Stimulated activated CD4-positive, alpha-beta T cell treated with anti-CD3 and anti-CD28 coated beads, Interleukin-12 subunit alpha, Interleukin-12 subunit beta, amount 100 ng/mL, for 48 hours (primary cell): ENCODE measurements around the gene RANBP9.

Experiments
- DNase-seq, 3 donors: peaks; one replicate each; pipeline ENCODE4 v3.0.0-alpha.2; 2020; ENCODE audit warnings: low read depth in 2 of 3, low spot score in 1 of 3

RANBP9 gene

DNA sequence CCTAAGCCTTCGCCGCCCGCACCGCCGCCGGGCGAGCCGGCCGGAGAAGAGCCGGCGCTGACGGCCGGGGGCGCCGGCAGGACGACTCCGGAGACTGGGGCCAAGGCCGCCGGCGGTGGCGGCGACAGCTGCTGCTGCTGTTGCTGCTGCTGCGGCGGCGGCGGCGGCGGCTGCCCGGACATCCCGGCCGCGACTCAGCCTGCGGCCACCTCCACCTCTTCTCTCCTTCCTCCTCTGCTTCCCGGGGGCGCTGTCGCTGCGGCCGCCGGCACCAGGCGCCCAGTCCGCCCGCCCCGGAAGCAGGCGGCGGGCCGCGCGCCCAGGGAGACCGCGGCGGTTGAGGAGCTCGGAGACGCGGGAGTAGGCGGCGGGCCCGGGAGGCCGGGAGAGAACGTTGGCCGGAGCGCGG lies 307 bp downstream of the RANBP9 start:
- peak in 1 of 3 donors; percentile 67 for DNase-seq

DNA sequence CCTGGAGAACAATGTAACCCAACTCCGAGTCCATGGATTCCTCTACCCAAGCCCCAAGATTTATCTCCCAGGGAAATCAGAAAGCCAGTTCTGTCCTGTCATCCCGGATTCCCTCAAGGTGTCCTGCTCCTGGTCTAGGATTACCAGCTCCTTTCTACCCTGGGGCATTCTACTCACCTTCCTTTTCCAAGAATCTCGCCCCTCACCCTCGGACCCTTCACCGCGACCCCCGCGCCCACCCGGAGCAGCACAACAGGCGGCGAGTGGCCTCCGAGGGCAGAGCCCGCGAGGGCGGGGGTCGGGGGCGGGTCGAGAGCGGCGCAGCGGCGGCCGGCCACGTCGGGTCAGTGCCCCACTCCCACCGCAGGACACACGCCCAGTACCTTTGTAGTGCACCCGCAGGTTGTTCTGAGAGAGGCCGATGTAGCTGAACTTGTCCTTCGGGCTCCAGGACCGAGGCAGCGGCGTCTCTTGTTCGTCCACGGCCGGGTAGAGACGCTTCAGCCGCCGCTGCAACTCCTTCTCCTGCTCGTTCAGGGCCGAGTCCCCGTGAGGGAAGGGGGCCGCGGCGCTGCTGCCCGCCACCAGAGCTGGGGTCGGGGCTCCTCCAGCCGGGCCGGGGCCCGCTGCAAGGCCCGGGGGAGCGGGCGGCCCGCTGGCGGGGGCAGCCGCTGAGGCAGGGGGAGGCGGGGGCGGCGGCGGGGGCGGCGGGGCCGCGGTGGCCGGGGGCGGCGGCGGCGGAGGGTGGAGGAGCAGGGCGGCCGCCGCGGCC lies 897 bp downstream of the RANBP9 start:
- no peak for DNase-seq

- no peak for DNase-seq
Measured at GRCh38 chr6:13709689-13710551, 1.7 kb downstream of the RANBP9 start.

GRCh38 chr6:13708736-13709135 lies 2.9 kb downstream of the RANBP9 start:
- DNase-seq, result no peak

DNA sequence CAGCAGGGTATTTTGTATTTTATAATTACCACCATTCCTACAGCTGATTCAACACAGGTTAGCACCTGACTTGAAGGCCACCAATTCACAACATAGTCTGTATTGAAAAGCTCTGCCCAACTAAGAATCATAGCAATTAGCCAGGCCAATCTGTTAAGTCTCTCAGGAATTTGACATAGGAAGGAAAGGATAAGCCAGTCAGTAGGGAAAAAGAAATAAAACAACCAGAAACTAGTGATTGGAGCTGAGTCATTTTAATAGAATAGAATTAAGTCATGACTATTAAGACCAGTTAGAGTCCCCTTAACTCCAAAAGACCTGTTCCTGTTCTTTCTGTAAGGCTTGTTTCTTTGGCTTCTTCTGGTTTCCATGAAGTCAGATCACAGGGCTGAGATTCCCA lies 8.1 kb downstream of the RANBP9 start:
- DNase-seq, result no peak

GRCh38 chr6:13702809-13703302 lies 8.8 kb downstream of the RANBP9 start:
- no peak for DNase-seq

DNA sequence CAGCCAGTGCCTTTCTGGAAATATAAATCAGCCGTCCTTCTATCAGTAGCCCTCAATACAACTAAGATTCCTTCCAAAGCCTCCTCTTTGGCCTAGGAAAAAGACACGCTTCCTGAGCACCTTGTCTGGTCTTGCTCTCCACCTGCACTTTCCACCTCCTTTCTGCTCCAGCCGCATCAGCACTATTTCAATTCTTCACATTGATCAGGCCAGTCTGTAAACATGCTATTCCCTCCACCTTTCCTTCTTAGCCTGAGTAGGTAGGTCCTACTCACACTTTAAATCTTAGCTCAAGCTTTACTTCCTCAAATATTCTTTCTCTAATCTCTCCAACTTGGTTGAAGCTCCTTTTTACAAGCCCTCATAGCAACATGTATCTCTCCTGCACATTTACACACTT lies 11.4 kb downstream of the RANBP9 start:
- no peak for DNase-seq

GRCh38 chr6:13698715-13699114 lies 12.9 kb downstream of the RANBP9 start:
- DNase-seq, result no peak

- DNase-seq, result no peak
Measured at GRCh38 chr6:13697857-13698256, 13.8 kb downstream of the RANBP9 start.

DNA sequence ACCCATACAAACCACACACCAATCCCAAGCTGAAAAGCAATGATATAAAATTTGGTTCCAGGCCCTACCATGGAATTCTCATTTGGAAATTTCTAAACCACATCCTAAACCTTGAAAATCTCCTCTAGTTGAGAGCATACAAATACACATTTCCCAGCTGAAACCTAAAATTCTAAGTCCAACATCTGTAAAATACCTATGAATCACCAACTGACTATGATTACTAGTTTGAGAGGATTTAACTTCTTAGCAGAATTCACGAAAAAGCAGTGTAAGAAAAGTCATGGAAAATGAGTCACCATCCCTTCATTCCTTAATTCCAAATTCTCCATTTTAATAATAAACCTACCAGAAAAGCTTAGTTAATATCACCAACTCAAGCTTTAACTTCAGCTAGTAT lies 15.4 kb downstream of the RANBP9 start:
- no peak for DNase-seq

- no peak for DNase-seq
Measured at GRCh38 chr6:13695252-13695651, 16.4 kb downstream of the RANBP9 start.

DNA sequence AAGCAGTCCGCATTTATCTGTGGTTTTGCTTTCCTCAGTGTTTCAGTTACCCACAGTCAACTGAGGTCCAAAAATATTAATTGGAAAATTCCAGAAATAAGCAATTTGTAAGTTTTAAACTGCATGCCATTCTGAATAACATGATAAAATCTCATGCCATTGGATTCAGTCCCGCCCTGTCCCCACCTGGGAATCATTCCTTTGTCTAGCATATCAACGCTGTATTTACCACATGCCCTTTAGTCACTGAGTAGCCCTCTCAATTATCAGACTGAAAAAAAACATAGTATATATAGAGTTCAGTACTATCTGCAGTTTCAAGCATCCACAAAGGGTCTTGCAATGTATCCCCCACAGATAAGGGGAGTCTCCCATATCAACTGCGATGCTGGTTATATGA lies 17.1 kb downstream of the RANBP9 start:
- DNase-seq, result no peak

GRCh38 chr6:13689511-13690256 lies 22.0 kb downstream of the RANBP9 start:
- no peak for DNase-seq

DNA sequence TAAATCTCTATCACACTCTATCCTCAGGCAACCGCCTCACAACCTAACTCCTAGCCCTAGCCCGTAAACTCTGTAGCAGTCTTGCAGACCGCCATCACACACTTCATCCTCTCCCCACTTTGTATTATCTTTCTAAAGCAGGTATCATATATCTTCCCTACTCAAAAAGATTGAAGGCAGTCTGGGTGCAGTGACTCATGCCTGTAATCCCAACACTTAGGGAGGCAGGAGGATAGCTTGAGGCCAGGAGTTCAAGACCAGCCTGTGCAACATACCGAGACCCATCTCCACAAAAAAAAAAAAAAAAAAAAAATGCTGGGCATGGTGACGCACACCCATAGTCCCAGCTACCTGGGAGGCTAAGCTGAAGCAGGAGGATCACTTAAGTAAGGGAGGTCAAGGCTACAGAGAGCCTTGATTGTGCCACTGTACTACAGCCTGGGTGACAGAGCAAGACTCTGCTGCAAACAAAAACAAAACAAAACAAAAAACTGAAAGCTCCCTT lies 22.9 kb downstream of the RANBP9 start:
- DNase-seq, result no peak

- no peak for DNase-seq
Measured at GRCh38 chr6:13687917-13688351, 23.7 kb downstream of the RANBP9 start.

DNA sequence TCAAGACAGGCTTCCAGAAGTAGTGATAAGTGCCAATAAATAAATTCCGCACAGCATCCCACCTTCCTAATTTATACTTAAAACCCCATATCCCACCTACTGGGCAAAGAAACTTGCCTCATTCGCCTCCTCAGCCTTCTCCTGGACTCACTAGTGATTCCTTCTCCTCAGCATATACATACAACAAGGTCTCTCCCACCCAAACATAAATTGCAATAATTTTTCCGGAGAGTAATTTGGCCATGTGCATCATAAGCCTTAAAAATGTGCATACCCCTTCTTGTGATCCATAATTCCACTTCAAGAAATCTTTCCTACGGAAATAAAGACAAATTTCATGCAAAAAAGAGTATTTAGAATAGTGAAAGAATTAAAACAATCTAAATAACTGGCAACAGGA lies 26.8 kb downstream of the RANBP9 start:
- no peak for DNase-seq

DNA sequence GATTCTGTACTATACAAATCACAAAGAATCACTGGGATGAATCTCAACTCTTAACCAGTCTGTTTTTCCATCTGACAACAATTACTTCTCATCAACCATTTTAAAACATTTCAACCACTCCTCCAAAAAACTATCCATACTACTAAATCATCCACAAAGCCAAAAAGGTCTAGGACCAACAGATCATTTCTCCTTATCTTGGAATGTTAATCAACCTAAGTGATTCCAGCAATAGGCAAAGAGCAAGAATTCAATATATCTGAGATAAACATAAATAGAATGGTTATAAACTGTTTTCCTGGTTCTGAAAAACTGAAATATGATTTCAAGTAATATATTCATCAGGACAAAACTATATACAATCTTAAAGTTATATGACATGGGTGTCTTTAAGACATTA lies 28.6 kb downstream of the RANBP9 start:
- no peak for DNase-seq

GRCh38 chr6:13682346-13682745 lies 29.3 kb downstream of the RANBP9 start:
- no peak for DNase-seq

GRCh38 chr6:13681305-13682061 lies 30.2 kb downstream of the RANBP9 start:
- no peak for DNase-seq

GRCh38 chr6:13680448-13680968 lies 31.1 kb downstream of the RANBP9 start:
- DNase-seq, result no peak
